Osteocyte (in vitro differentiated cells): Measurements from ENCODE around the gene SCAPER. TPM values are rescaled to one million over a fixed set of nuclear protein-coding genes. Genes with fewer than 3 reads are reported as not detected.

Source experiments
- DNase-seq: peaks from one replicate; pipeline ENCODE4 v3.0.0; 2021; ENCODE audit warnings: mixed read lengths; ENCODE audit not compliant: unreplicated experiment; ENCODE audit errors: extremely low spot score
- H3K27ac Mint-ChIP-seq: one replicate; pipeline ENCODE4 v1.8.0; 2021; ENCODE audit warnings: mild to moderate bottlenecking, mixed read lengths; ENCODE audit not compliant: unreplicated experiment
- H3K27me3 Mint-ChIP-seq: one replicate; pipeline ENCODE4 v1.8.0; 2021; ENCODE audit warnings: mixed read lengths; ENCODE audit not compliant: unreplicated experiment
- H3K36me3 Mint-ChIP-seq: one replicate; pipeline ENCODE4 v1.8.0; 2021; ENCODE audit warnings: mixed read lengths; ENCODE audit not compliant: unreplicated experiment
- H3K4me1 Mint-ChIP-seq: one replicate; pipeline ENCODE4 v1.8.0; 2021; ENCODE audit warnings: mixed read lengths; ENCODE audit not compliant: unreplicated experiment
- H3K4me3 Mint-ChIP-seq: one replicate; pipeline ENCODE4 v1.8.0; 2021; ENCODE audit warnings: mild to moderate bottlenecking, moderate library complexity, mixed read lengths; ENCODE audit not compliant: unreplicated experiment
- H3K9me3 Mint-ChIP-seq: one replicate; pipeline ENCODE4 v1.8.0; 2021; ENCODE audit warnings: mixed read lengths; ENCODE audit not compliant: unreplicated experiment
- CTCF ChIP-seq: fragments of 200-600 bp; sonication (generic); IDR thresholded peaks from 2 replicates; pipeline ENCODE4 v1.5.0; 2021; ENCODE audit warnings: antibody characterized with exemption, mild to moderate bottlenecking, moderate library complexity
- total RNA-seq: library from RNA; stranded (reverse); gene quantifications from 2 replicates; pipeline ENCODE4 v1.2.1, GENCODE V29; 2021

Gene SCAPER
- total RNA-seq, 1 donor from 2014 or later: 20.0 TPM

- no peak overlapping the region for H3K27ac Mint-ChIP-seq
- H3K9me3 Mint-ChIP-seq: no peaks in the 10 kb centered on the region
- H3K4me1 Mint-ChIP-seq: no peaks in the 10 kb centered on the region
- H3K4me3 Mint-ChIP-seq: no peak overlapping the region
- TF ChIP-seq CTCF: no peak
- peaks cover 53% of the 10 kb centered on the region for H3K36me3 Mint-ChIP-seq
- no peaks in the 10 kb centered on the region for H3K27me3 Mint-ChIP-seq
- DNase-seq: no peak
These were observed 40.5 kb upstream of the SCAPER start for GRCh38 chr15:76945494-76946093.

GRCh38 chr15:76942331-76942730 lies 37.2 kb upstream of the SCAPER start:
- peaks cover 35% of the 10 kb centered on the region for H3K36me3 Mint-ChIP-seq
- no peak overlapping the region for H3K27ac Mint-ChIP-seq
- no peaks in the 10 kb centered on the region for H3K27me3 Mint-ChIP-seq
- no peak for TF ChIP-seq CTCF
- no peaks in the 10 kb centered on the region for H3K9me3 Mint-ChIP-seq
- DNase-seq: no peak
- no peaks in the 10 kb centered on the region for H3K4me1 Mint-ChIP-seq
- no peak overlapping the region for H3K4me3 Mint-ChIP-seq

GRCh38 chr15:76941636-76942035 lies 36.5 kb upstream of the SCAPER start:
- H3K9me3 Mint-ChIP-seq: no peaks in the 10 kb centered on the region
- H3K36me3 Mint-ChIP-seq: peaks cover 36% of the 10 kb centered on the region
- no peak for DNase-seq
- no peak overlapping the region for H3K4me3 Mint-ChIP-seq
- no peaks in the 10 kb centered on the region for H3K4me1 Mint-ChIP-seq
- H3K27ac Mint-ChIP-seq: no peak overlapping the region
- no peaks in the 10 kb centered on the region for H3K27me3 Mint-ChIP-seq
- no peak for TF ChIP-seq CTCF

DNA sequence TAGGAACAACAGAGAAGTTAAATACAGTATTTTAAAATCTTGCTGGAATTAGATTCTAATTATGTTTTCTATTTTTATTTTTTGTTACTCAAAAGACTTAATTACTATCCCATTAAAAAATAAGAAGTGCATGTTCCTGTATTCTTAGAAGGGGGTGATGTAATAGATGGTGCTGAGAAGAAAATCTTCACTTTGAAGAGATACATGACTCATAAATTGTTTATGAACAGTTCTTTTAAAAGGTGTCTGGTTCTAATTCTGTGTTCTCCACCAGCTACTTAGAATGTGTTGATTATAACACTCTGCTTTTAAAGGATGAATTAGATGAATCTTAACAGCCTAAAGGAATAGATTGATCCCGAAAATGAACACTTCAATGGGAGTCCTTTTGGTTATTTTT lies 34.6 kb upstream of the SCAPER start:
- DNase-seq: no peak
- Mint-ChIP-seq H3K9me3 (no peaks in the 10 kb centered on the region), H3K36me3 (peaks cover 35% of the 10 kb centered on the region), H3K27me3 (no peaks in the 10 kb centered on the region), H3K4me3 (no peak overlapping the region), H3K4me1 (peaks cover 3% of the 10 kb centered on the region), H3K27ac (no peak overlapping the region)
- no peak for TF ChIP-seq CTCF

DNA sequence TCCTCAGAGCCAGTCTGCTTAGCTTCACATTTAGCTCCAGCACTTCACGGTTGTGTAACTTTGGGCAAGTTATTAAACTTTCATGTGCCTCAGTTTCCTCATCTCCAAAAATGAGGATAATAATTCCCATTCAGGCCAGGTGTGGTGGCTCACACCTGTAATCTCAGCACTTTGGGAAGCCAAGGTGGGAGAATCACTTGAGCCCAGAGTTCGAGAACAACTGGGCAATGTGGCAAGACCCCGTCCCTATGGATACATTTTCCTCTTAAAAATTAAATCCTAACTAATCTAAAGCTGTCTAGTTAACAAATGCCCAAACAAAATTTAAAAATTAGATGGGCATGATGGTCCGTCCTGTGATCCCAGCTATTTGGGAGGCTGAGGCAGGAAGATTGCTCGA lies 33.6 kb upstream of the SCAPER start:
- Mint-ChIP-seq H3K4me1 (peaks cover 3% of the 10 kb centered on the region), H3K36me3 (peaks cover 31% of the 10 kb centered on the region), H3K27ac (no peak overlapping the region), H3K4me3 (no peak overlapping the region), H3K27me3 (no peaks in the 10 kb centered on the region), H3K9me3 (no peaks in the 10 kb centered on the region)
- no peak for DNase-seq
- TF ChIP-seq CTCF: no peak
